GM23248 (cell line): ENCODE measurements around the gene CALY. TPM values are rescaled to one million over a fixed set of nuclear protein-coding genes. Genes with fewer than 3 reads are reported as not detected.

Experiments used
- DNase-seq: peaks from one replicate; pipeline ENCODE4 v3.0.0-alpha.2; 2015
- H2AFZ ChIP-seq: fragments of 200-600 bp; sonication (generic); 2 replicates; pipeline ENCODE4 v1.6.1; 2016; ENCODE audit warnings: antibody characterized with exemption
- H3F3A ChIP-seq: fragments of 200-600 bp; sonication (generic); 2 replicates; pipeline ENCODE4 v1.6.1; 2016; ENCODE audit warnings: mild to moderate bottlenecking, antibody characterized with exemption, mixed run types; ENCODE audit not compliant: insufficient read depth
- H3K27ac ChIP-seq: fragments of 200-600 bp; sonication (generic); 2 replicates; pipeline ENCODE4 v1.5.1; 2016; ENCODE audit warnings: mild to moderate bottlenecking
- H3K27me3 ChIP-seq: fragments of 200-600 bp; sonication (generic); replicated peaks from 2 replicates; pipeline ENCODE4 v1.6.1; 2016; ENCODE audit warnings: mild to moderate bottlenecking; ENCODE audit not compliant: insufficient read depth
- H3K36me3 ChIP-seq: fragments of 200-600 bp; sonication (generic); 2 replicates; pipeline ENCODE4 v1.6.1; 2016; ENCODE audit warnings: low read depth, mild to moderate bottlenecking
- H3K4me1 ChIP-seq: fragments of 200-600 bp; sonication (generic); 2 replicates; pipeline ENCODE4 v1.6.1; 2016; ENCODE audit warnings: mild to moderate bottlenecking; ENCODE audit not compliant: insufficient read depth
- H3K4me2 ChIP-seq: fragments of 200-600 bp; sonication (generic); one replicate; pipeline ENCODE4 v1.6.1; 2016; ENCODE audit warnings: mild to moderate bottlenecking; ENCODE audit not compliant: unreplicated experiment
- H3K4me3 ChIP-seq: fragments of 200-600 bp; sonication (generic); 2 replicates; pipeline ENCODE4 v1.5.1; 2016; ENCODE audit warnings: mild to moderate bottlenecking
- H3K79me2 ChIP-seq: fragments of 200-600 bp; sonication (generic); 2 replicates; pipeline ENCODE4 v1.6.1; 2016; ENCODE audit warnings: mild to moderate bottlenecking; ENCODE audit not compliant: insufficient read depth
- H3K9ac ChIP-seq: fragments of 200-600 bp; sonication (generic); 2 replicates; pipeline ENCODE4 v1.6.1; 2016; ENCODE audit warnings: mild to moderate bottlenecking
- H3K9me2 ChIP-seq: fragments of 200-600 bp; sonication (generic); 2 replicates; pipeline ENCODE4 v1.6.1; 2016; ENCODE audit warnings: mixed run types, mild to moderate bottlenecking, moderate library complexity; ENCODE audit not compliant: insufficient read depth
- H3K9me3 ChIP-seq: fragments of 200-600 bp; sonication (generic); one replicate; pipeline ENCODE4 v1.6.1; 2017; ENCODE audit warnings: low read depth
- H4K20me1 ChIP-seq: fragments of 200-600 bp; sonication (generic); 2 replicates; pipeline ENCODE4 v1.6.0; 2016; ENCODE audit not compliant: insufficient read depth
- EZH2 ChIP-seq: fragments of 200-600 bp; sonication (generic); IDR thresholded peaks from 2 replicates; pipeline ENCODE4 v1.6.1; 2018; ENCODE audit warnings: antibody characterized with exemption, mild to moderate bottlenecking; ENCODE audit not compliant: insufficient read depth, poor library complexity, severe bottlenecking
- EZH2phosphoT487 ChIP-seq: fragments of 200-600 bp; sonication (generic); IDR thresholded peaks from 2 replicates; pipeline ENCODE4 v1.6.1; 2018; ENCODE audit warnings: antibody characterized with exemption, moderate library complexity, mild to moderate bottlenecking, low read depth; ENCODE audit not compliant: insufficient read depth
- WGBS, 2 experiments: methylation state at CpG; one replicate each; pipeline ENCODE4 v1.1.6; 2015 to 2017; ENCODE audit warnings: low lambda C conversion rate in 2 of 2, low coverage in 1 of 2; ENCODE audit errors: missing lambda C conversion rate in 2 of 2; 5-methylcytosine and 5-hydroxymethylcytosine counted together
- in situ Hi-C: fragments of 300-500 bp; cut with MboI; formaldehyde crosslinking; loops from 2 replicates; pipeline ENCODE4 v1.15.0; 2020
- polyA plus RNA-seq: library from polyadenylated mRNA; unstranded; fragments of >200 nt; fragmentation: Nextera tagmentation; extraction: Ambion mirVana; gene quantifications from 2 replicates; pipeline ENCODE4 v1.2.1, GENCODE V29; 2016
- total RNA-seq: library from RNA; depleted of rRNA; stranded (reverse); fragments of >200 nt; shearing (Covaris generic); gene quantifications from 2 replicates; pipeline ENCODE4 v1.2.3, GENCODE V29; 2014

Gene CALY
- total and polyA plus RNA-seq, 2 experiments from 2014 or later = 0.86 TPM; not detected in 1

- no peaks in the 10 kb centered on the region for H3K27me3 ChIP-seq
- H3K9me2 ChIP-seq = no peaks in the 10 kb centered on the region
- H3K9ac ChIP-seq = no peak overlapping the region
- peaks cover 27% of the 10 kb centered on the region; the same call in 1 of the 2 replicates for H3K36me3 ChIP-seq
- 0 out of 2 replicates have a peak, but pooled peaks cover 3% of the 10 kb centered on the region for H3K79me2 ChIP-seq
- no peaks in the 10 kb centered on the region for H4K20me1 ChIP-seq
- no peak overlapping the region for H2AFZ ChIP-seq
- no peaks in the 10 kb centered on the region for H3K9me3 ChIP-seq
- no peak for DNase-seq
- H3K27ac ChIP-seq = no peak overlapping the region
- no peak overlapping the region for H3K4me2 ChIP-seq
- peaks cover 7% of the 10 kb centered on the region; the same call in 1 of the 2 replicates for H3F3A ChIP-seq
- TF ChIP-seq EZH2phosphoT487 = no peak
- no peak for TF ChIP-seq EZH2
- WGBS, 2 experiments = 94 to 96% methylated on average over 41 to 42 of the region's 42 CpGs
- peaks cover 13% of the 10 kb centered on the region for H3K4me1 ChIP-seq
- H3K4me3 ChIP-seq = no peak overlapping the region
- in situ Hi-C loops = no loop called here
Observed at GRCh38 chr10:133295426-133296320, 41.0 kb downstream of the CALY start.

GRCh38 chr10:133294189-133294588, 42.5 kb downstream of the CALY start:
- Histone ChIP-seq H4K20me1 (no peaks in the 10 kb centered on the region), H3K27ac (no peak overlapping the region), H3K27me3 (no peaks in the 10 kb centered on the region), H3F3A (peaks cover 7% of the 10 kb centered on the region; the same call in 1 of the 2 replicates), H3K79me2 (no peaks in the 10 kb centered on the region), H3K36me3 (peaks cover 24% of the 10 kb centered on the region; the same call in 1 of the 2 replicates), H3K9me2 (no peaks in the 10 kb centered on the region), H2AFZ (no peak overlapping the region), H3K4me3 (no peak overlapping the region), H3K4me2 (no peak overlapping the region), H3K9ac (no peak overlapping the region), H3K9me3 (no peaks in the 10 kb centered on the region), H3K4me1 (peaks cover 13% of the 10 kb centered on the region)
- in situ Hi-C loops = no loop called here
- no peak for DNase-seq
- no peak for TF ChIP-seq EZH2phosphoT487
- TF ChIP-seq EZH2 = no peak
- 88 to 92% methylated on average over 15 of the region's 15 CpGs for WGBS, 2 experiments

DNA sequence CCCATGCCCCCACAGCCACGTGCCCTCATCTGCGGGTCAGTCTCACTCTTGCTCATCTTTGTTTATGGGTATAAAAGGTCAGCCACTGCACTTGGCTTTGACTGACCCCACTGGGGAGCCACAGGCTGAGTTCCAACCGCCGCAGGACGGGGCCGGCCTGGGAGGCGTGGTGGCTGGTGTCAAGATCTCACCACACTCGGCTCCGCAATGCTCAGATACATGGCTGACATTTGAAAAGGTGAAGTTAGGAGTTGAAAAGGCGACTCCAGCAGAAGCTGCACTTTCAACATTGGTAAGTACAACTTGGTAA, 42.9 kb downstream of the CALY start:
- H2AFZ ChIP-seq = no peak overlapping the region
- H3K36me3 ChIP-seq = peaks cover 20% of the 10 kb centered on the region; the same call in 1 of the 2 replicates
- no peak overlapping the region; the same call in 1 of the 2 replicates for H3K27ac ChIP-seq
- no peak overlapping the region for H3K4me2 ChIP-seq
- TF ChIP-seq EZH2phosphoT487 (no peak), EZH2 (no peak)
- H3F3A ChIP-seq = peaks cover 7% of the 10 kb centered on the region; the same call in 1 of the 2 replicates
- H3K9me2 ChIP-seq = no peaks in the 10 kb centered on the region
- no peaks in the 10 kb centered on the region for H3K27me3 ChIP-seq
- in situ Hi-C loops = no loop called here
- 94 to 95% methylated on average over 10 of the region's 10 CpGs for WGBS, 2 experiments
- no peaks in the 10 kb centered on the region for H3K79me2 ChIP-seq
- DNase-seq = no peak
- H4K20me1 ChIP-seq = no peaks in the 10 kb centered on the region
- no peak overlapping the region for H3K4me3 ChIP-seq
- H3K9me3 ChIP-seq = no peaks in the 10 kb centered on the region
- H3K9ac ChIP-seq = no peak overlapping the region
- peaks cover 13% of the 10 kb centered on the region for H3K4me1 ChIP-seq

GRCh38 chr10:133292919-133293809, 43.5 kb downstream of the CALY start:
- in situ Hi-C loops = no loop called here
- H3K36me3 ChIP-seq = peaks cover 17% of the 10 kb centered on the region; the same call in 1 of the 2 replicates

More at GRCh38 chr10:133292919-133293809, 43.5 kb downstream of the CALY start:
- Histone ChIP-seq H3K9me3 (no peaks in the 10 kb centered on the region), H3K4me1 (peaks cover 13% of the 10 kb centered on the region), H3K9me2 (no peaks in the 10 kb centered on the region), H3K4me2 (peak overlapping the region; percentile 71), H3F3A (peaks cover 7% of the 10 kb centered on the region; the same call in 1 of the 2 replicates), H3K9ac (no peak overlapping the region), H3K27me3 (no peaks in the 10 kb centered on the region), H3K79me2 (no peaks in the 10 kb centered on the region), H2AFZ (no peak overlapping the region), H4K20me1 (no peaks in the 10 kb centered on the region), H3K4me3 (0 out of 2 replicates have a peak overlapping the region, but pooled peaks have one; percentile 10), H3K27ac (peak overlapping the region; percentile 29; the same call in 1 of the 2 replicates)
- DNase-seq = peak; percentile 89
- WGBS, 2 experiments = 73% methylated on average over 37 to 38 of the region's 38 CpGs
- no peak for TF ChIP-seq EZH2phosphoT487
- TF ChIP-seq EZH2 = no peak
